ENCODE measurements around the gene PTPRN2.

The PTPRN2 gene

DNA sequence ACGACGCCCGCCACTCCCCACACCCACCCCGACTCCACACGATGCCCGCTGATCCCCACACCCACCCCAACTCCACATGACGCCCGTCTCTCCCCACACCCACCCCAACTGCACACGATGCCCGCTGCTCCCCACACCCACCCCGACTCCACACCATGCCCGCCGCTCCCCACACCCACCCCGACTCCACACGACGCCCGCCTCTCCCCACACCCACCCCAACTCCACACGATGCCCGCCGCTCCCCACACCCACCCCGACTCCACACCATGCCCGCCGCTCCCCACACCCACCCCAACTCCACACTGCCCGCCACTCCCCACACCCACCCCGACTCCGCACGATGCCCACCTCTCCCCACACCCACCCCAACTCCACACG is 933.8 kb downstream of the PTPRN2 start:
- H3K4me3 ChIP-seq (ENCODE audit: low read depth, low read length): no peak overlapping the region
- TF ChIP-seq MAX (IDR thresholded peaks at IDR 0.05; ENCODE audit: low read depth, low read length): no peak
- no peak for DNase-seq (ENCODE audit: low read depth)

DNA sequence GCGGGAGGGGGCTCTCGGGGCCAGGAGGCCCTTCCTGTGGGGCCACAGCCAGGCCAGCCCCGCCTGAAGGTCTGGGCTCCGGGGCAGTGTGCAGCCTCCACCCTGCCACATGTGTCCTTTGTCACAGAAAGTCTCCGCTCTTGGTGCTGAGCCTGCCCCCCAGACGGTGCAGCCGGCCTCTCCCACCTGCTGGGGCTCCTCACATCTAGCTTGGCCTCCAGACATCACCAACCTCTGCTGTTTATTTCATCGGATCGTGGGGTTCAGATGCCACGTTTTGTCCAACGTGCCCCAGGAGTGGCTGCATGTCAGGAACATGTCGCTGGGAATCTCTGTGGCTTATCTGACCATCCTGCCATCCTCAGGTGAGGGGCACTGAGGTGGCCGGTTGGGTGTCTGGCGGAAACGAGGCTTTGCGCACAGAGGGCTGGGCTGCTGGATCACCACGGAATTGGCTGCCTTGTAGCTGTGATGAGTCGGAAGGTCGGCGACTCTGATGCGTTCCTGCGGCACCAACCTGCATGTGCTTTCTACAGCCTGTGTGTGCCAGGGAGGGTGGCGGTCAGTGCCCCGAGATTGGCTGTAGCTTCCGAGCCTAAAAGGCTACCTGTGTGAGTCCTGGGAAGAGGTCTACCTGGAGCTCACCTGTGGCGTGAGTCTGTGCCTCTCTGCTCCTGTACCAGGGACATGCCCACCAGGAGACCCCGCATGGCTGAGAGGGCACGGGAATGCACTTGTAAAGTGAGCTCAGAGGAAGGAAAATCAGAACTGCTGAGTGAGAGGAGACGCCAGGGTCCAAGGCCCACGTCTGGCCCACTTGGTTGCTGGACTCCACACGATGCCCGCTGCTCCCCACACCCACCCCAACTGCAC is 934.4 kb downstream of the PTPRN2 start:
- no peak for TF ChIP-seq MAX (IDR thresholded peaks at IDR 0.05; ENCODE audit: low read depth, low read length)
- no peak for TF ChIP-seq POLR2A (IDR thresholded peaks at IDR 0.05; ENCODE audit: extremely low read depth, insufficient read length)
- TF ChIP-seq, protein P1, sequence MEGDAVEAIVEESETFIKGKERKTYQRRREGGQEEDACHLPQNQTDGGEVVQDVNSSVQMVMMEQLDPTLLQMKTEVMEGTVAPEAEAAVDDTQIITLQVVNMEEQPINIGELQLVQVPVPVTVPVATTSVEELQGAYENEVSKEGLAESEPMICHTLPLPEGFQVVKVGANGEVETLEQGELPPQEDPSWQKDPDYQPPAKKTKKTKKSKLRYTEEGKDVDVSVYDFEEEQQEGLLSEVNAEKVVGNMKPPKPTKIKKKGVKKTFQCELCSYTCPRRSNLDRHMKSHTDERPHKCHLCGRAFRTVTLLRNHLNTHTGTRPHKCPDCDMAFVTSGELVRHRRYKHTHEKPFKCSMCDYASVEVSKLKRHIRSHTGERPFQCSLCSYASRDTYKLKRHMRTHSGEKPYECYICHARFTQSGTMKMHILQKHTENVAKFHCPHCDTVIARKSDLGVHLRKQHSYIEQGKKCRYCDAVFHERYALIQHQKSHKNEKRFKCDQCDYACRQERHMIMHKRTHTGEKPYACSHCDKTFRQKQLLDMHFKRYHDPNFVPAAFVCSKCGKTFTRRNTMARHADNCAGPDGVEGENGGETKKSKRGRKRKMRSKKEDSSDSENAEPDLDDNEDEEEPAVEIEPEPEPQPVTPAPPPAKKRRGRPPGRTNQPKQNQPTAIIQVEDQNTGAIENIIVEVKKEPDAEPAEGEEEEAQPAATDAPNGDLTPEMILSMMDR (IDR thresholded peaks at IDR 0.05; ENCODE audit: low read depth, low read length): no peak
- no peak overlapping the region for H3K4me3 ChIP-seq (ENCODE audit: low read depth, low read length)
- no peak for DNase-seq (ENCODE audit: low read depth)

DNA sequence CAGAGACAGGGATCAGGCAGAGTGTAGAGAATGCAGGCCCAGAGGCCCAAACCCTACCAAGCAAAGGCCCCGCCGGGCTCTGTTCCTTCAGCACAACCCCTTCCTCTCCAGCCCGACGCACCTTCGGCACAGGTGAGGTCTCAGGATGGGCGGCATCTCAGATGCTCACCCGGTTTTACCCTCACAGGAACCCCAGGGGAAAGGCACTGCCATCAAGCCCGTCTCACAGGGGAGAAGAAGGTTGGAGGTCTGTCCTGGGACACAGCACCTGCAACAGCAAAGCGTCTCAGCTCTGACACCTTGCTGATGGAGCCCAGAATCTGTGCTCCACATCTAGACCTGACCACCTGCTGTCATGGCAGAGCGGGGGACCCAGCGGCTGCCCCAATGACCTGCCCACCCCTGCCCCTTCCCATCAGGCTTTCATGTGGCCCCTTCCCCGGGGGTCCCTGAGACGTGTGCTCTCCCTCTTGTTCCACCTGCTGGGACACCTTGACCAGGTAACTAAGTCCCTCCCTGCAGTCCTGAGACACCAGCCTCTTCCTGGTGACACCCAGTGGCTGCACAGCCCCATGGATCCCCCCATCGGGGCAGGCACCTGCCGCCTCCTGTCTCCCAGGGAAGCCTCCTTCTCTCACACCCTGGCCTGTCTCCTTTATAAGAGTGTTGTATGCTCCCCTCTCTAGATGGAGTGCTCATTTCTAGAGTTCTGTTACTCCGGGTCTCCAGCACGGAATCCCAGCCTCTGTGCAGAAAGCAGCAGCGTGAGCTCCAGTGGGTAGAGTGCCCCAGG is 935.3 kb downstream of the PTPRN2 start:
- no peak overlapping the region for H3K4me3 ChIP-seq (ENCODE audit: low read depth, low read length)
- TF ChIP-seq, protein P1 (IDR thresholded peaks at IDR 0.05; ENCODE audit: low read depth, low read length): no peak
- TF ChIP-seq MAX (IDR thresholded peaks at IDR 0.05; ENCODE audit: low read depth, low read length) (no peak), MYC (IDR thresholded peaks at IDR 0.05; ENCODE audit: low read depth, low read length) (no peak), POLR2A (IDR thresholded peaks at IDR 0.05; ENCODE audit: extremely low read depth, insufficient read length) (no peak)
- no peak for DNase-seq (ENCODE audit: low read depth)

GRCh38 chr7:157651366-157652160 is 936.1 kb downstream of the PTPRN2 start:
- TF ChIP-seq MYC (IDR thresholded peaks at IDR 0.05; ENCODE audit: low read depth, low read length): no peak
- DNase-seq (ENCODE audit: low read depth): no peak
- H3K4me3 ChIP-seq (ENCODE audit: low read depth, low read length): no peak overlapping the region

GRCh38 chr7:157650801-157651200 is 936.8 kb downstream of the PTPRN2 start:
- TF ChIP-seq MAX (IDR thresholded peaks at IDR 0.05; ENCODE audit: low read depth, low read length) (no peak), POLR2A (IDR thresholded peaks at IDR 0.05; ENCODE audit: extremely low read depth, insufficient read length) (no peak), MYC (IDR thresholded peaks at IDR 0.05; ENCODE audit: low read depth, low read length) (no peak)
- TF ChIP-seq, protein P1 (IDR thresholded peaks at IDR 0.05; ENCODE audit: low read depth, low read length): no peak
- no peak for DNase-seq (ENCODE audit: low read depth)
- no peak overlapping the region for H3K4me3 ChIP-seq (ENCODE audit: low read depth, low read length)

GRCh38 chr7:157650131-157650631 is 937.4 kb downstream of the PTPRN2 start:
- TF ChIP-seq, protein P1 (IDR thresholded peaks at IDR 0.05; ENCODE audit: low read depth, low read length): no peak
- TF ChIP-seq MYC (IDR thresholded peaks at IDR 0.05; ENCODE audit: low read depth, low read length) (no peak), POLR2A (IDR thresholded peaks at IDR 0.05; ENCODE audit: extremely low read depth, insufficient read length) (no peak), MAX (IDR thresholded peaks at IDR 0.05; ENCODE audit: low read depth, low read length) (no peak)
- DNase-seq (ENCODE audit: low read depth): no peak
- no peak overlapping the region for H3K4me3 ChIP-seq (ENCODE audit: low read depth, low read length)
